GM19193 (cell line): ENCODE results near the gene LRMDA.

Experiments used
- POLR2A ChIP-seq: IDR thresholded peaks from 4 replicates; pipeline ENCODE4 v1.6.1; 2011; ENCODE audit not compliant: insufficient read depth, insufficient read length; ENCODE audit errors: extremely low read depth

The LRMDA gene

DNA sequence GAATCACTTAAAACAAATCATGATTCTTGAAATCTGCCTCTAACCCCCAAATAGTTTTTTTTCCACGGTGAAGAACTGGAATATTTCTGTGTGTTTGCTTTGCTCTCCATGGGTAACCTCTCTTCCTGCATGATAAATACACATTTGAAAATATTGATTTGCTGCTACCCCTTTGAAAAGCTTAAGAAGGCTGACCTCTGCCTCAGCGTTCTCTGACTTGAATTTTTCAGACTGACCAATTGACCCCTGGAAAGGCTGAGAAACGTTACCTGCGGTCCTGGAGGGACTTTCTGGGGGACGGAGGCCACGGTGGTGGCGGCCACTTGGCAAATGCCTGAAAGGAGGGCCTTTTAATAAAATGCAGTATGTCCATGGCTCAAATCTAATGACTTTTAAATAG, 520.2 kb downstream of the LRMDA start:
- no peak for TF ChIP-seq POLR2A

GRCh38 chr10:75952093-75952492, 520.7 kb downstream of the LRMDA start:
- no peak for TF ChIP-seq POLR2A

DNA sequence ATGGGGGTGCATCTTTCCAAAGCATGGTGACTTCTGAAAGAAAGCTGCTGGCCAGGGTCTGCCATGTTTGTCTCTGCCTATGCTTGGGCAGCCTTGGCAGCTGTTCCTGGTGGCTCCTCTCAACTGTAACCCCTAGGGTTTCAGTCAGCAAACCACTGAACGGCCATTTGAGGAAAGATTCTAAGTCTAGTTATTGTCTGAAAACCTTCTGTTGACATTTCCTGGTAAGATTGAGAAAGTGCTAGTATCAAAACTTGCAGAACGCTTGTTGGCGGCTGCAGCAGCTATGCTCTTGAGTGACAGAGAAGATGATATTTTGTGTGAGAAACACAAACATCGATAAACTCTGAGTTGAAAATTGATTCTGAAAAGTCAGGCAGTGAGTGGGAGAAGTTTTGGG, 523.1 kb downstream of the LRMDA start:
- no peak for TF ChIP-seq POLR2A

- no peak for TF ChIP-seq POLR2A
Observed at GRCh38 chr10:75955973-75956502, 524.6 kb downstream of the LRMDA start.

- no peak for TF ChIP-seq POLR2A
Observed at GRCh38 chr10:75956624-75957023, 525.2 kb downstream of the LRMDA start.

- TF ChIP-seq POLR2A: no peak
Observed at GRCh38 chr10:75957314-75958120, 526.1 kb downstream of the LRMDA start.

- no peak for TF ChIP-seq POLR2A
Observed at GRCh38 chr10:75959209-75959608, 527.8 kb downstream of the LRMDA start.

GRCh38 chr10:75959912-75960311, 528.5 kb downstream of the LRMDA start:
- no peak for TF ChIP-seq POLR2A

- no peak for TF ChIP-seq POLR2A
Observed at GRCh38 chr10:75962395-75963061, 531.1 kb downstream of the LRMDA start.

GRCh38 chr10:75967491-75967890, 536.1 kb downstream of the LRMDA start:
- no peak for TF ChIP-seq POLR2A

- TF ChIP-seq POLR2A: no peak
Observed at GRCh38 chr10:75969031-75969430, 537.6 kb downstream of the LRMDA start.

DNA sequence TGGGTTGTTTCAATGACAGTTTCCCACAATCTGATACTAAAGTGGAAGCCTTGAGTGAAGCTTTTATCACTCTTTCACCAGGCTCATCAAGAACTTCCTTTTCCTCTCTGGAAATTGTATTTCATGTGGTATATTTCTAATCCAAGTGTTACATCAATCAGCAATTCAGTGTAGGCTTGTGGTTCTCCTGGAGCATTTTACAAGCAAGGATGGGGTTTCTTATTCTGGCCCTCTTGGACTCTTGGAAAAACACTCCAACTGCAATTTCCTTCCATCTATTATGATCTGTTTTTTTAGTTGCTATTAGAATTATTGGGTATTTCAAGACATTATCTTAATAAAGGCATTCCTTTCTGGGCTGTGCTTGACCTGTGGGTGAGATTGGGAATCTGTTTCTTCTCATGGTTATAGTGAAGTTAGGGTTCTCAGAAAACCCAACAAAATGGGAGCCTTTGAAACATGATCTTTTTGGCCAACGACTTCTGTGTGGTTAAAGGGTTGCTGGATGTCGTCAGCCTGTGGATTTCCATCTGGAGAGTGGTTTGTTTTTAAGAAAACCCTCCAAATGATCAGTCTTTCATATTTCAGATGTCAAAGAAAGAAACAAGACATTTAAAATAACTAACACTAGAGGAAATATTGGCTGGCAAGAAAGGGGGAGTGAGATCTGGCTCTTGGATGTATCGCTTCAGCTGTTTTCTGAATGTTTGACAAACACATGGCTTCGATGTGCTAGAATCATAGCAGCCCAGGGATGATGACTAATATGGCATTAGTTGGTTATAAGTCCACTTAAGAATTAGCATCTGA, 540.2 kb downstream of the LRMDA start:
- TF ChIP-seq POLR2A: no peak

DNA sequence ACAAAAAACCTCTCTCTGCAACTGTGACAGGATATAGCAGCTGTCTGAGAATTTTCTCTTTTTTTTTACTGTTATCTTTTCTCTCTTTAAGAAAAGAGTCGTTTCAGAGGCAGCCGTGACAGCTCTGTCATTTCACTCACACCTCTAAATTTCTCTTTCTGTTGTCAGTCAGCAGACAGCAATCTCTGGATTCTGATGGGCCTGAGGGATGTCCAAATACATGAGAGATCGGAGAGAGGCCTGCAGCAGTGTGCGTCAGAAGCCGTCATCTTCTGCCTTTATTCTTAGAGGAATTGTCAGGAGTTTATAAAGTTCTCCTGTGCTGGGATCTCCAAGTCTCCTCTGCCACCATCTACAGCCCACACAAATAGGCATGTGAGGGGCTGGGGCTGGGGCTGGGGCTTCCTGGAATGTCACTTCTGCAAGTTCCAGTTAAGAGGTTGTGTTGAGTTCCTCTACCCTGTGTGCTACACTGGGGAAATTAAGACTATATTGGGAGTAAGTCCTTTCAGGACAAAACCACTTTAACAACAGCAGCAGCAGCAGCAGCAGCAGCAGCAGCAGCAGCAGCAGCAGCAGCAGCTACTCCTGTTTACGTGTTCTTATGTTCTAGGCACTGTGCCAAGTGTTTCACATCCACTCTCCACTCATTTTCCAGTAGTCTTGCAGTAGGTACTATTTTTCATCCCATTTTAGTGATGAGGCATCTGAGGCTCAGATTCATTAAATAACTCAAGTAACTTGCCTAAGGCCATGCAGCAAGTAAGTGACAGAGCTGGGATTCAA, 541.3 kb downstream of the LRMDA start:
- no peak for TF ChIP-seq POLR2A

DNA sequence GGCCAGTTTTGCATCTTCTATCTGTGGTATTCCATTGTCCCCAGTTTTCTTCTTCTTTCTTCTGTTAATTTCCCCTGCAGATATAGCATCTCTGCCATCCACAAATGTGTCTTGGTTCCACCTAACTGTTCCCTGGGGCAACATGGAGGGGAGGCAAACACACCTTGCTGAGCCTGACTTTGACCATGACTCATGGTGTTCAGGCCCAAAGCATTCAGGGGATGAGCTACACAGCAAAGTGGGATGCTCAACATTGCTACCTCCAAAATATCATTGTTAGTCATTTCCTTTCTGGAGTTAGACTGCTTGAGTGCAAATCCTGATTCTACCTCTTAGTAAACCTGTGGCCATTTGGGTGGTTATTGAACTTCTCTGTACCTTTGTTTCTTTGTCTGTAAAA, 542.7 kb downstream of the LRMDA start:
- TF ChIP-seq POLR2A: no peak

GRCh38 chr10:75976681-75977080, 545.3 kb downstream of the LRMDA start:
- no peak for TF ChIP-seq POLR2A

GRCh38 chr10:75977139-75977538, 545.7 kb downstream of the LRMDA start:
- TF ChIP-seq POLR2A: no peak
